Measurements from ENCODE around the gene TMEM179B. TPM values are rescaled to one million over a fixed set of nuclear protein-coding genes. Genes with fewer than 3 reads are reported as not detected.
A peak's percentile ranks its signal among the peaks of the same experiment; 100 is the strongest.

TMEM179B gene
- total and polyA plus RNA-seq, 5 donors from 2014 or later, result 26.3 to 172 (median 151) TPM

DNA sequence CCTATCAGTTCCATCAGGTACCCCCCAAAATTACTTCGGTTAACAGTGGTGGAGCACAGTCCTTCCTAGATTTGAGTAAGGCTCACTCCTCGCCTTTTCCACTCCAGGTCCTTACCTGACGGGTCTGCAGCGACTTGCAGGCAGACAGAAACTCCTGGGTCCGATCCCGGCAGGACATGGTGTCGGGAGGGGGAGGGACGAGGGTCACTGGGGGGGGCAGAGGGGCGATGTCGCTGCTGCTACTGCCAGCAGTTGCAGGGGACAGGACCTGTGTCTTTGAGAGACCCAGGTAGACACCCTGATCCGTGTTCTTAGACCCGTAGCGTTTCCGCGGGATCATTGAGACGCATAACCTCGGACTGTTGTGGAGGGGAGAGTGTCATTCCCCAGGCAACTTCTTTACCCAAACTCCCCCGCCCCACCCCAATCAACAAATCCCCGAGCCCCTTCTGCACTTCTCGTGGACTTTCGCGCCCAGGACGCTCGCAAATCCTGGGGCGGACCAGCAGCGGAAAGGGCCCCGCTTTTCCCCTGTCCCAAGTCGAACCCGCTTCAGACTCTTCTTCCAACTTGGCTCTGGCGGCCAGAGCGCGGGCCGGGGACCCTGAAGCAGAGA lies 43.8 kb downstream of the TMEM179B start:
- Histone ChIP-seq H3K27ac (ENCODE audit: insufficient read depth, low read length, poor library complexity, severe bottlenecking) (peak overlapping the region; percentile 98), H3K9me3 (ENCODE audit: control insufficient read depth in 2 of 2, low read length in 2 of 2) (no peaks in the 10 kb centered on the region), H3K36me3 (ENCODE audit: control insufficient read depth, insufficient read depth, low read length) (peaks cover 33% of the 10 kb centered on the region), H3K4me3 (ENCODE audit: low read depth, low read length) (peak overlapping the region; percentile 64), H3K27me3 (ENCODE audit: control insufficient read depth, insufficient read depth, low read length) (no peaks in the 10 kb centered on the region), H3K4me1 (ENCODE audit: control insufficient read depth, insufficient read depth, low read length, poor library complexity, severe bottlenecking) (peaks cover 31% of the 10 kb centered on the region)
- ATAC-seq (ENCODE audit: low read depth in 2 of 2) (no peak), DNase-seq (no peak)
- peaks cover 18% of the 10 kb centered on the region for H3K36me3 Mint-ChIP-seq
- H3K4me3 Mint-ChIP-seq, result peak overlapping the region; percentile 96 to 100 (median 98)
- peaks cover 0 to 56% (median 29%) of the 10 kb centered on the region in 4 donors for H3K4me1 Mint-ChIP-seq
- H3K9me3 Mint-ChIP-seq, result no peaks in the 10 kb centered on the region
- no peaks in the 10 kb centered on the region for H3K27me3 Mint-ChIP-seq
- peak overlapping the region; percentile 96 to 100 (median 100) for H3K27ac Mint-ChIP-seq

DNA sequence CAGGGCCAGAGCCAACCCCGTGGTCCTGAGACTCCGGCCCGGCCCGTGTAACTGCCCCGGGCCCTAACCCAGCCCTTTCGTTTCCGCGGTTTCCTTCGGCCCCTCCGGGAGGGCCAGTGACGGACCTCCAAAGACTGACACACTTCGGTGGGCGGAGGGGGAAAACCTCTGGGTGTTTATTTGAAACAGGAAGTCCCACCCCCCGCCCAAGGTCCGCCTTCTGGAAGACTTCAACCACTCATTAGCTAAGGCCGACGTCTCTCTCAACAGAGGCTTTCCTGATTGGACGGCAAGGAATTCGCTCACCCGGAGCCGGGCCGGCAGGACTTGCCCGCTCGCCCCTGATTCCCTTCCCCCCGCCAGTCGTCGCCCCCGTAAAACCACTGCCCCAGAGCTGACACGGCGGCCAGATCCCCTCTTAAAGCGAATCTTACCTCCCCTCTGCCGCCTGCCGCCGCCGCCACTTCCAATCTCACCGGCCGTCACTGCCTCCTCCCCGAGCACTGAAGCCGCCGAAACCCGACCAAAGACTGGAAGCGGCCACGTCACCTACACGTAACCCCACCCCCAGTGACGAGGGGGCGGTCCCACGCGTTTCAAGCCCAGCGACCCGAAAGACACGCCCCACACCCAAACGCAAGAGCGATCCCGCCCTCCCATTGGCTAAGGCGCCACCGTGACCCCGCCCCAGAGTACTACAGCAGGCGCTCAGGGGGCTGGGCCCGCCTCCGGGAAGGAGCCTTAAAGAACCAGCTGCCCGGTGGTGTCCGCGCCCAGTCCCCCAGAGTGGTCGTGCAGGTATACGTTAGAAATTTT lies 44.5 kb downstream of the TMEM179B start, which contains the start of gene STX5:
Gene STX5 (minus strand): TSS at position 532 of the 816 bp plus-strand sequence. CDS start 808 bp downstream, outside the sequence.
- H3K4me1 Mint-ChIP-seq, result peaks cover 0 to 61% (median 29%) of the 10 kb centered on the region in 4 donors

DNA sequence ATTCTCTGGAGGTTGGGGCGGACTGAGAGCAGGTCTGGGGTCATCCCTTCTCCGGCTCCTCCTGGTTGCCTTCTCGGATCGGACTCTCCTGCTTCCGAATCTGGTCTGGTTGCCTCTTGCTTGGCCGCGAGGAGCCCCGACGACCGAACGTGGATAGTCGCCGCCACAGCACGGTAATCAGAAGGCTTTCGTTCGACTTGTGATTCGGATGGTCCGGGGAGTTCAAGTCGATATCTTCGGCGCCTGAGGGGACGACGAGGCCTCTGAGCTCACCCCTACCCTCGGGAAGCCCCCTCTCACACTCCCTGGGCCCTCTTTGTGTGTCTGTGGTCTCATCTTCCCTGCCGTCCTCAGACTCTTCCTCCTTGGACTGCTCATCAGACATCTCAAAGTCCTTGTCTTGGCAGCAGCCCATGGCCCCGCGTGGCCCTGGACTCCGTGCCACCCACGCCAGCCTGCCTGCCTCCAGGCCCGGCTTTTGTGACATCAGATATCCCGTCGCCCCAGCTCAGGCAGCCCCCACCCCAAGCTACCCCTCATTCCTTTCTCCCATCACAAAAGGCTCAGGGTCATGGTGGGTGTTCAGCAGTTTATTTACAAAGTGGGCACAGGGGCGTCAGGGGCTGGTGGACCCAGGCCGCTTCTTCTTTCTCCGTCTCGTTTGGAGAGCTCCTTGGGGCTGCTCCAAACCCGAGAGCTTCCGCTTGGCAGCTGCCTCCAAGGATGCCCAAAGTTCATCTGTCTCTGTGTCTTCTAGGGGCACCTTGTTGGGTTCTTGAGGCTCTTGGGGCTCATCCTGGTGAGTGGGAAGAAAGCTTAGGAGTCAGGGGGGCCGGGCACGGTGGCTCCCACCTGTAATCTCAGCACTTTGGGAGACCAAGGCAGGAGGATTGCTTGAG lies 45.4 kb downstream of the TMEM179B start, which contains the start of gene TEX54:
Gene TEX54 (minus strand): TSS at position 506 of the 899 bp plus-strand sequence.
- Histone ChIP-seq H3K27ac (ENCODE audit: insufficient read depth, low read length, poor library complexity, severe bottlenecking) (peak within 1 kb of the TSS; percentile 98), H3K4me3 (ENCODE audit: low read depth, low read length) (peak within 1 kb of the TSS; percentile 78), H3K4me1 (ENCODE audit: control insufficient read depth, insufficient read depth, low read length, poor library complexity, severe bottlenecking) (peaks cover 32% of the 10 kb centered on the region), H3K27me3 (ENCODE audit: control insufficient read depth, insufficient read depth, low read length) (no peaks in the 10 kb centered on the region), H3K9me3 (ENCODE audit: control insufficient read depth in 2 of 2, low read length in 2 of 2) (no peaks in the 10 kb centered on the region), H3K36me3 (ENCODE audit: control insufficient read depth, insufficient read depth, low read length) (peaks cover 23% of the 10 kb centered on the region)
- no peak for DNase-seq
- no peaks in the 10 kb centered on the region for H3K9me3 Mint-ChIP-seq
- peaks cover 0 to 62% (median 25%) of the 10 kb centered on the region in 4 donors for H3K4me1 Mint-ChIP-seq
- no peak for ATAC-seq (ENCODE audit: low read depth in 2 of 2)
- H3K27me3 Mint-ChIP-seq, result no peaks in the 10 kb centered on the region
- peaks cover 18% of the 10 kb centered on the region for H3K36me3 Mint-ChIP-seq
- peak within 1 kb of the TSS; percentile 96 to 100 (median 98) for H3K4me3 Mint-ChIP-seq
- peak within 1 kb of the TSS; percentile 96 to 100 (median 100) for H3K27ac Mint-ChIP-seq

More for the DNA sequence above, 44.5 kb downstream of the TMEM179B start, which contains the start of gene STX5:
- no peaks in the 10 kb centered on the region for H3K9me3 ChIP-seq (ENCODE audit: control insufficient read depth in 2 of 2, low read length in 2 of 2)
- Mint-ChIP-seq H3K36me3 (peaks cover 21% of the 10 kb centered on the region), H3K27ac (peak within 1 kb of the TSS; percentile 96 to 100 (median 100)), H3K4me3 (peak within 1 kb of the TSS; percentile 96 to 100 (median 98)), H3K9me3 (no peaks in the 10 kb centered on the region), H3K27me3 (no peaks in the 10 kb centered on the region)
- no peaks in the 10 kb centered on the region for H3K27me3 ChIP-seq (ENCODE audit: control insufficient read depth, insufficient read depth, low read length)
- peaks cover 31% of the 10 kb centered on the region for H3K4me1 ChIP-seq (ENCODE audit: control insufficient read depth, insufficient read depth, low read length, poor library complexity, severe bottlenecking)
- peak within 1 kb of the TSS; percentile 78 for H3K4me3 ChIP-seq (ENCODE audit: low read depth, low read length)
- peaks cover 32% of the 10 kb centered on the region for H3K36me3 ChIP-seq (ENCODE audit: control insufficient read depth, insufficient read depth, low read length)
- H3K27ac ChIP-seq (ENCODE audit: insufficient read depth, low read length, poor library complexity, severe bottlenecking), result peak within 1 kb of the TSS; percentile 98
- ATAC-seq (ENCODE audit: low read depth in 2 of 2), result peak; percentile 93 to 94
- peak; percentile 99 to 100 (median 99) for DNase-seq

DNA sequence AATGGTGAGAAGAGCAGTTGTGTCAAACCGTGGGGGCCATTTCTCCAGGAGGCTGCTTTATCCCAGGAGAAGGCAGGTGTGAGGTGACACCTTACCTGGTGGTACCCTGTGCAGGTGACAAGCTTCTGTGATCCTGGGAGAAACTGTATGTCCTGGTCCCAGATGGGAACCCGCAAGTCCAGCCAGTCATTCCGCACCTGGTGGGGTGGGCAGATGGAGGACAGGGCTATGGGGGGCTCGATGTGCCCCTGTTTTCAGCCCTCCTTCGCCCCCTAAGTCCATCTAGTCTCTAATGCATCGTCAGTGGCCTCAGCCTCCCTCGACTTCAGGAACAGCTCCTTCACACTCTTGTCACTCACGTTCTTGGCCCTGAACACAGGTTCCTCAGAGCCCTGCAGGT lies 48.1 kb downstream of the TMEM179B start:
- Mint-ChIP-seq H3K9me3 (no peaks in the 10 kb centered on the region), H3K27ac (peak overlapping the region in 1 of 3 donors; percentile 86), H3K4me3 (no peak overlapping the region), H3K27me3 (peaks cover 6% of the 10 kb centered on the region), H3K36me3 (peaks cover 15% of the 10 kb centered on the region), H3K4me1 (peaks cover 0 to 62% (median 28%) of the 10 kb centered on the region in 4 donors)
- peaks cover 21% of the 10 kb centered on the region for H3K36me3 ChIP-seq (ENCODE audit: control insufficient read depth, insufficient read depth, low read length)
- ATAC-seq (ENCODE audit: low read depth in 2 of 2) (no peak), DNase-seq (no peak)
- H3K9me3 ChIP-seq (ENCODE audit: control insufficient read depth in 2 of 2, low read length in 2 of 2), result no peaks in the 10 kb centered on the region
- no peak overlapping the region for H3K27ac ChIP-seq (ENCODE audit: insufficient read depth, low read length, poor library complexity, severe bottlenecking)
- H3K4me3 ChIP-seq (ENCODE audit: low read depth, low read length), result no peak overlapping the region
- H3K27me3 ChIP-seq (ENCODE audit: control insufficient read depth, insufficient read depth, low read length), result no peaks in the 10 kb centered on the region
- H3K4me1 ChIP-seq (ENCODE audit: control insufficient read depth, insufficient read depth, low read length, poor library complexity, severe bottlenecking), result peaks cover 37% of the 10 kb centered on the region

DNA sequence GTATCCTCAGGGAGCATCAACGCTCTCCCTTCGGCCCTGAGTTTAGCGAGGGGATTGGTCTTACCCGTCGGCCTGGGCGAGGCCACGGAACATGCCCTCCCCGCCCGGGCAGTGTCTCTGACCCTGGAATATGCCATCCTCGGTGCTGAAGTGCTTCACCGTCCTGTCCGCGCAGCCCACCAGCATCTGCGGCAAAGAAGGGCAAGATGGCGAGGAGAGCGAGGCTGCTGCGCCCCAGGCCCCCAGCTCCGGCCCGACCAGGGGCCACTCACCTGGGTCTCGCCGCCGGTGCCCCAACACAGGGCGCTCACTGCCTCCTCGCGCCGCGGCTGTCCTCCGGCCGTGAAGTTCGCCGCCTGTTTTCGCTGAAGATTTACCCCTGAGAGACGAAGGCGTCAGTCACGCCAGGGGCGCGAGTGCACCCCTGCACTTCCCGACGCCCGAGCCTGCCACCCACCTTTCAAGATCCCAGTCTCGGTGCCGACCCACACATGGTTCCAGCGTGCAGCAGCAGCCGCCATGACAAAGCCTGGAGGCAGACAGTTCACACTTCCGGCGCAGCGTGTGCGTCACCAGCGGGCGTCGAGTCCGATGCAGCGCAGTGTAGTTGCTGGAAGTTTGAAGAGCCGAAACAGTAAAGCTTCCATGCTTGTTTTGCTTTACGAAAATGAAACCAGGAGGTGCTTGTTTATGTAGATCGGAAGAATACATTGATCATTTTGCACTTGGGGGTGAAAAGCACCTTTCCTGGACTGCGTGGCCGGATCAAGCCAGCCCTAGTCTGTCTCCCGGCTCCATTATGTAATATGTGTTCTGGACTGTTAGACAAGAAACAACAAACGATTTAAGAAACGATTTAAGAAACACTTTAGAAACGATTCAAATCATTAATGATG lies 52.1 kb downstream of the TMEM179B start, which contains the start of gene WDR74:
Gene WDR74 (minus strand): TSS at position 541 of the 896 bp plus-strand sequence. CDS start 20 bp downstream, at position 521.
- Histone ChIP-seq H3K4me3 (ENCODE audit: low read depth, low read length) (peak within 1 kb of the TSS; percentile 94), H3K9me3 (ENCODE audit: control insufficient read depth in 2 of 2, low read length in 2 of 2) (no peaks in the 10 kb centered on the region), H3K4me1 (ENCODE audit: control insufficient read depth, insufficient read depth, low read length, poor library complexity, severe bottlenecking) (peaks cover 34% of the 10 kb centered on the region), H3K27me3 (ENCODE audit: control insufficient read depth, insufficient read depth, low read length) (no peaks in the 10 kb centered on the region), H3K27ac (ENCODE audit: insufficient read depth, low read length, poor library complexity, severe bottlenecking) (peak within 1 kb of the TSS; percentile 99), H3K36me3 (ENCODE audit: control insufficient read depth, insufficient read depth, low read length) (peaks cover 16% of the 10 kb centered on the region)
- peak; percentile 50 to 54 for ATAC-seq (ENCODE audit: low read depth in 2 of 2)
- DNase-seq, result peak; percentile 89 to 98 (median 95)
- peaks cover 15% of the 10 kb centered on the region for H3K36me3 Mint-ChIP-seq
- H3K4me1 Mint-ChIP-seq, result peaks cover 0 to 36% (median 12%) of the 10 kb centered on the region in 4 donors
- no peak within 1 kb of the TSS for H3K4me3 Mint-ChIP-seq
- H3K9me3 Mint-ChIP-seq, result no peaks in the 10 kb centered on the region
- H3K27me3 Mint-ChIP-seq, result peaks cover 6% of the 10 kb centered on the region
- H3K27ac Mint-ChIP-seq, result no peak within 1 kb of the TSS
